Endothelial cell of umbilical vein (primary cell): ENCODE measurements around the gene SLC6A16. TPM values are rescaled to one million over a fixed set of nuclear protein-coding genes. Genes with fewer than 3 reads are reported as not detected.

ENCODE experiments used
- BruUV-seq: library from RNA; stranded (reverse); fragments of 400-500 nt; replicated peaks from 2 replicates; lab custom pipeline; 2021; lab: Mats Ljungman, UMichigan
- CTCF ChIA-PET: fragments of 300-600, 350-600 bp; sonication (Branson Sonifier 250); formaldehyde crosslinking; loops from one replicate; lab custom pipeline; 2021; ENCODE audit warnings: antibody characterized with exemption, inconsistent platforms; lab: Charles Lee
- POLR2A ChIA-PET: fragments of 300-600, 350-600 bp; sonication (Branson Sonifier 250); formaldehyde crosslinking; loops from one replicate; lab custom pipeline; 2021; ENCODE audit warnings: antibody characterized with exemption, inconsistent platforms; lab: Charles Lee
- DNase-seq: peaks from one replicate; pipeline ENCODE4 v3.0.0-alpha.2; 2011; ENCODE audit warnings: low read depth, low spot score
- FAIRE-seq: peaks from 2 replicates; lab custom pipeline; 2011; peaks lifted over from hg19 to GRCh38; lab: Jason Lieb, UNC
- H2AFZ ChIP-seq: 2 replicates; pipeline ENCODE4 v1.6.0; 2012; ENCODE audit warnings: low read depth, low read length, control low read depth, inconsistent platforms
- H3K27ac ChIP-seq: 2 replicates; pipeline ENCODE4 v1.5.1; 2011; ENCODE audit warnings: low read depth, mild to moderate bottlenecking, control low read depth, low read length, moderate library complexity; ENCODE audit not compliant: insufficient read depth
- H3K27me3 ChIP-seq, 2 experiments: 2 replicates each; pipeline versions ENCODE4 v1.6.0 to v1.6.1; 2011; ENCODE audit warnings: low read length in 2 of 2, mixed read lengths in 1 of 2; ENCODE audit not compliant: control insufficient read depth in 2 of 2, insufficient read depth in 2 of 2
- H3K36me3 ChIP-seq, 2 experiments: 2 replicates in 1 of 2; 3 replicates in 1 of 2; pipeline ENCODE4 v1.5.1; 2011; ENCODE audit warnings: low read length in 2 of 2, mild to moderate bottlenecking in 1 of 2, moderate library complexity in 1 of 2; ENCODE audit not compliant: control insufficient read depth in 2 of 2, insufficient read depth in 2 of 2; ENCODE audit errors: extremely low read depth in 1 of 2
- H3K4me1 ChIP-seq: 3 replicates; pipeline ENCODE4 v1.5.1; 2011; ENCODE audit warnings: mild to moderate bottlenecking, low read length; ENCODE audit not compliant: control insufficient read depth, insufficient read depth; ENCODE audit errors: extremely low read depth
- H3K4me2 ChIP-seq: 2 replicates; pipeline ENCODE4 v1.6.1; 2011; ENCODE audit warnings: low read length, control low read depth, mixed read lengths; ENCODE audit not compliant: insufficient read depth
- H3K4me3 ChIP-seq, 3 experiments: fragments of 200-600 bp in 1 of 3; sonication (generic), shearing (Covaris generic) in 1 of 3; replicated peaks in 1 of 3; 2 replicates each; pipeline ENCODE4 v1.5.1; 2011 to 2016; ENCODE audit warnings: control low read depth in 3 of 3, low read length in 3 of 3, mild to moderate bottlenecking in 2 of 3, inconsistent platforms in 1 of 3, low read depth in 1 of 3, moderate library complexity in 1 of 3; ENCODE audit not compliant: insufficient read depth in 1 of 3
- H3K79me2 ChIP-seq: 2 replicates; pipeline ENCODE4 v1.6.0; 2012; ENCODE audit warnings: low read length, inconsistent platforms; ENCODE audit not compliant: control insufficient read depth, insufficient read depth
- H3K9ac ChIP-seq: replicated peaks from 2 replicates; pipeline ENCODE3; 2011; ENCODE audit warnings: low read length, control low read depth; ENCODE audit not compliant: insufficient read depth; ENCODE audit errors: extremely low read depth
- H3K9me1 ChIP-seq: replicated peaks from 3 replicates; pipeline ENCODE4 v1.6.0; 2011; ENCODE audit warnings: mild to moderate bottlenecking, low read length; ENCODE audit not compliant: control insufficient read depth, insufficient read depth; ENCODE audit errors: extremely low read depth
- H3K9me3 ChIP-seq: replicated peaks from 2 replicates; pipeline ENCODE4 v1.5.1; 2012; ENCODE audit warnings: low read length, inconsistent platforms; ENCODE audit not compliant: control insufficient read depth, insufficient read depth
- H4K20me1 ChIP-seq: replicated peaks from 2 replicates; pipeline ENCODE3; 2011; ENCODE audit warnings: mild to moderate bottlenecking, low read length; ENCODE audit not compliant: control insufficient read depth, insufficient read depth; ENCODE audit errors: extremely low read depth
- EZH2 ChIP-seq: IDR thresholded peaks from 2 replicates; pipeline ENCODE4 v1.6.1; 2012; ENCODE audit warnings: borderline replicate concordance, low read depth, mild to moderate bottlenecking, moderate library complexity, low read length, inconsistent platforms; ENCODE audit not compliant: severe bottlenecking
- FOS ChIP-seq: IDR thresholded peaks from 2 replicates; pipeline ENCODE4 v1.6.1; 2011; ENCODE audit warnings: mild to moderate bottlenecking, low read length, moderate library complexity, borderline replicate concordance; ENCODE audit not compliant: insufficient read depth
- GATA2 ChIP-seq: IDR thresholded peaks from 2 replicates; pipeline ENCODE4 v1.7.0; 2011; ENCODE audit warnings: low read depth, mild to moderate bottlenecking, moderate library complexity, mixed read lengths, low read length; ENCODE audit not compliant: insufficient read length, insufficient read depth
- JUN ChIP-seq: IDR thresholded peaks from 2 replicates; pipeline ENCODE4 v1.6.1; 2011; ENCODE audit warnings: borderline replicate concordance, low read depth; ENCODE audit not compliant: insufficient read length, insufficient read depth
- MYC ChIP-seq: IDR thresholded peaks from one replicate; pipeline ENCODE4 v1.6.1; 2011; ENCODE audit warnings: mild to moderate bottlenecking, low read depth, low read length
- POLR2A ChIP-seq: IDR thresholded peaks from 2 replicates; pipeline ENCODE4 v1.6.1; 2012; ENCODE audit warnings: low read depth, mild to moderate bottlenecking, control low read depth, low read length
- POLR2AphosphoS5 ChIP-seq: IDR thresholded peaks from 2 replicates; pipeline ENCODE4 v1.6.1; 2012; ENCODE audit warnings: low read depth, mild to moderate bottlenecking, control low read depth, low read length, moderate library complexity; ENCODE audit not compliant: insufficient read depth
- dilution Hi-C: fragments of 300-500 bp; cut with MboI; formaldehyde crosslinking; loops from one replicate; pipeline ENCODE4 v1.15.0; 2019; ENCODE audit warnings: low sequenced_read_pairs; ENCODE audit not compliant: extremely low pct_ligation_motif_present
- intact Hi-C: fragments of 100-400 bp; cut with micrococcal nuclease; formaldehyde crosslinking; loops from one replicate; pipeline ENCODE4 v1.10.0; 2022
- polyA plus RNA-seq, 4 experiments: library from polyadenylated mRNA; depleted of rRNA in 3 of 4; stranded (reverse) in 3 of 4; unstranded in 1 of 4; fragments of >200 nt; gene quantifications; 2 replicates each; pipeline versions ENCODE4 v1.2.1 to v1.2.3, GENCODE V29; 2011 to 2012; ENCODE audit warnings: missing spikeins in 1 of 4
- total RNA-seq: library from RNA; stranded (reverse); gene quantifications from 2 replicates; pipeline ENCODE4 v1.2.3, GENCODE V29; 2021
- TF ChIP-seq, protein P1 (sequence below), 2 donors: IDR thresholded peaks; 1 replicate in 1 of 2; 2 replicates in 1 of 2; pipeline ENCODE4 v1.5.1; 2011; ENCODE audit warnings: low read length in 2 of 2, mild to moderate bottlenecking in 2 of 2, moderate library complexity in 2 of 2, control low read depth in 1 of 2, inconsistent platforms in 1 of 2, low read depth in 1 of 2; ENCODE audit not compliant: insufficient read depth in 1 of 2; ENCODE audit errors: extremely low read depth in 1 of 2
- TF ChIP-seq, protein P2 (sequence below): IDR thresholded peaks from 2 replicates; pipeline ENCODE4 v1.6.1; 2011; ENCODE audit not compliant: insufficient read depth, insufficient read length

Gene SLC6A16
- total and polyA plus RNA-seq, 2 donors (not counting 3 experiments of a cell fraction or from before 2014, with no cell fraction given) = 1.1 to 1.6 TPM

- Histone ChIP-seq H3K9me3 (no peaks in the 10 kb centered on the region), H3K27me3 (peaks cover 5 to 8% of the 10 kb centered on the region in 2 experiments), H3K9me1 (no peaks in the 10 kb centered on the region), H3K9ac (no peak overlapping the region), H3K4me2 (no peak overlapping the region), H3K27ac (no peak overlapping the region), H4K20me1 (no peaks in the 10 kb centered on the region), H2AFZ (no peak overlapping the region), H3K36me3 (no peaks in the 10 kb centered on the region), H3K4me1 (no peaks in the 10 kb centered on the region), H3K79me2 (no peaks in the 10 kb centered on the region), H3K4me3 (no peak overlapping the region)
- POLR2A ChIA-PET = no interaction called here
- intact Hi-C loops (no loop called here), dilution Hi-C loops (no loop called here)
- no TSS peak for BruUV-seq
- DNase-seq (no peak), FAIRE-seq (no peak)
- no peak for TF ChIP-seq FOS
- TF ChIP-seq JUN = no peak
- TF ChIP-seq POLR2A = no peak
- TF ChIP-seq POLR2AphosphoS5 = no peak
- TF ChIP-seq, protein P1, sequence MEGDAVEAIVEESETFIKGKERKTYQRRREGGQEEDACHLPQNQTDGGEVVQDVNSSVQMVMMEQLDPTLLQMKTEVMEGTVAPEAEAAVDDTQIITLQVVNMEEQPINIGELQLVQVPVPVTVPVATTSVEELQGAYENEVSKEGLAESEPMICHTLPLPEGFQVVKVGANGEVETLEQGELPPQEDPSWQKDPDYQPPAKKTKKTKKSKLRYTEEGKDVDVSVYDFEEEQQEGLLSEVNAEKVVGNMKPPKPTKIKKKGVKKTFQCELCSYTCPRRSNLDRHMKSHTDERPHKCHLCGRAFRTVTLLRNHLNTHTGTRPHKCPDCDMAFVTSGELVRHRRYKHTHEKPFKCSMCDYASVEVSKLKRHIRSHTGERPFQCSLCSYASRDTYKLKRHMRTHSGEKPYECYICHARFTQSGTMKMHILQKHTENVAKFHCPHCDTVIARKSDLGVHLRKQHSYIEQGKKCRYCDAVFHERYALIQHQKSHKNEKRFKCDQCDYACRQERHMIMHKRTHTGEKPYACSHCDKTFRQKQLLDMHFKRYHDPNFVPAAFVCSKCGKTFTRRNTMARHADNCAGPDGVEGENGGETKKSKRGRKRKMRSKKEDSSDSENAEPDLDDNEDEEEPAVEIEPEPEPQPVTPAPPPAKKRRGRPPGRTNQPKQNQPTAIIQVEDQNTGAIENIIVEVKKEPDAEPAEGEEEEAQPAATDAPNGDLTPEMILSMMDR (IDR thresholded peaks at IDR 0.05; ENCODE audit: extremely low read depth in 1 of 2, insufficient read depth in 1 of 2, low read depth in 1 of 2, low read length in 2 of 2) = no peak
- no peak for TF ChIP-seq EZH2
- TF ChIP-seq, protein P2, sequence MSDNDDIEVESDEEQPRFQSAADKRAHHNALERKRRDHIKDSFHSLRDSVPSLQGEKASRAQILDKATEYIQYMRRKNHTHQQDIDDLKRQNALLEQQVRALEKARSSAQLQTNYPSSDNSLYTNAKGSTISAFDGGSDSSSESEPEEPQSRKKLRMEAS = no peak
- no peak for TF ChIP-seq MYC
- TF ChIP-seq GATA2 = no peak
- CTCF ChIA-PET = interaction anchor here (1.0 to 2.2 kb wide), 3 partner anchors 10 to 22 kb away, joined by 3 to 8 read pairs (median 3); no protein-coding TSS in a partner anchor
Observed at GRCh38 chr19:49295208-49295880, 29.6 kb downstream of the SLC6A16 start.
